Renal pelvis (tissue), 4 donors: ENCODE measurements around the gene KDM1B. TPM values are rescaled to one million over a fixed set of nuclear protein-coding genes. Genes with fewer than 3 reads are reported as not detected.
"Not testable (repeated sequence)": the region's sequence is repeated elsewhere in the genome, so short reads cannot be mapped to it uniquely, and the experiment has no call there.

Source experiments
- DNase-seq: peaks from one replicate; pipeline ENCODE4 v3.0.0-alpha.2; 2013
- polyA plus RNA-seq, 3 donors: library from polyadenylated mRNA; unstranded; fragments of 120-200 nt; gene quantifications; one replicate each; pipeline ENCODE4 v1.2.1, GENCODE V29; 2013; ENCODE audit not compliant: insufficient read length in 3 of 3

Gene KDM1B
- polyA plus RNA-seq, 3 donors: 18.5 to 19.4 (median 18.7) TPM

DNA sequence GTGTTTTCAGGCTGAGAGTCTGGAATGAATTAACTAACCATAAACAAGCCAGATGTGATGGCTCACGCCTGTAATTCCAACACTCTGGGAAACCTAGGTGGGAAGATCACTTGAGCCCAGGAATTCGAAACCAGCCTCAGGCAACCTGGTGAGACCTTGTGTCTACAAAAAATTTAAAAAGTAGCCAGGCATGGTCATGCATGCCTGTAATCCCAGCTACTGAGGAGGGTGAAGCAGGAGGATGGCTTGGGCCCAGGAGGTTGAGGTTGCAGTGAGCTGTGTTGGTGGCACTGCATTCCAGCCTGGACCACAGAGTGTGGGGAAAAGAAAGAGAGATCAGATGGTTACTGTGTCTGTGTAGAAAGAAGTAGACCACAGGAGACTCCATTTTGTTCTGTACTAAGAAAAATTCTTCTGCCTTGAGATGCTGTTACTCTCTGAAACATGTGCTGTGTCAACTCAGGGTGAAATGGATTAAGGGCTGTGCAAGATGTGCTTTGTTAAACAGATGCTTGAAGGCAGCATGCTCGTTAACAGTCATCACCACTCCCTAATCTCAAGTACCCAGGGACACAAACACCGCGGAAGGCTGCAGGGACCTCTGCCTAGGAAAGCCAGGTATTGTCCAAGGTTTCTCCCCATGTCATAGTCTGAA lies 71.4 kb downstream of the KDM1B start:
- not testable (repeated sequence) for DNase-seq

DNA sequence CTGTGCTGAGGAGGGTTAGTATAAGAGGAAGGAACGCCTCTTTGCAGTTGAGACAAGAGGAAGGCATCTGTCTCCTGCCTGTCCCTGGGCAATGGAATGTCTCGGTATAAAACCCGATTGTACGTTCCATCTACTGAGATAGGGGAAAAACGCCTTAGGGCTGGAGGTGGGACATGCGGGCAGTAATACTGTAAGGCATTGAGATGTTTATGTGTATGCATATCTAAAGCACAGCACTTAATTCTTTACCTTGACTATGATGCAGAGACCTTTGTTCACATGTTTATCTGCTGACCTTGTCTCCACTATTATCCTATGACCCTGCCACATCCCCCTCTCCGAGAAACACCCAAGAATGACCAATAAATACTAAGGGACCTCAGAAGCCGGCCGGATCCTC lies 71.9 kb downstream of the KDM1B start:
- DNase-seq: not testable (repeated sequence)

DNA sequence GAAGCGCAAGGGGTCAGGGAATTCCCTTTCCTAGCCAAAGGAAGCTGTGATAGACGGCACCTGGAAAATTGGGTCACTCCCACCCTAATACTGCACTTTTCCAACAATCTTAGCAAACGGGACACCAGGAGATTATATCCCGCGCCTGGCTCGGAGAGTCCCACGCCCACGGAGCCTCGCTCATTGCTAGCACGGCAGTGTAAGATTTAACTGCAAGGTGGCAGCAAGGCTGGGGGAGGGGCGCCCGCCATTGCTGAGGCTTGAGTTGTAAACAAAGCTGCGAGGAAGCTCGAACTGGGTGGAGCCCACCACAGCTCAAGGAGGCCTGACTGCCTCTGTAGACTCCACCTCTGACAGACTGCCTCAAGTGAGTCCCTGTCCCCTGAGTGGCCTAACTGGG lies 73.4 kb downstream of the KDM1B start:
- not testable (repeated sequence) for DNase-seq

DNA sequence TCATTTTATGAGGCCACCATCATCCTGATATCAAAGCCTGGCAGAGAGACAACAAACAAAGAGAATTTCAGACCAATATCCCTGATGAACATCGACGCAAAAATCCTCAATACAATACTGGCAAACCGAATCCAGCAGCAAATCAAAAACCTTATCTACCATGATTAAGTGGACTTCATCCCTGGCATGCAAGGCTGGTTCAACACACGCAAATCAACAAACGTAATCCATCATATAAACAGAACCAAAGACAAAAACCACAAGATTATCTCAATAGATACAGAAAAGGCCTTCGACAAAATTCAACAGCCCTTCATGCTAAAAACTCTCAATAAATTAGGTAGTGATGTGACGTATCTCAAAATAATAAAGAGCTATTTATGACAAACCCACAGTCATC lies 76.6 kb downstream of the KDM1B start:
- DNase-seq: not testable (repeated sequence)

- not testable (repeated sequence) for DNase-seq
Measured at GRCh38 chr6:18233770-18234169, 78.5 kb downstream of the KDM1B start.

DNA sequence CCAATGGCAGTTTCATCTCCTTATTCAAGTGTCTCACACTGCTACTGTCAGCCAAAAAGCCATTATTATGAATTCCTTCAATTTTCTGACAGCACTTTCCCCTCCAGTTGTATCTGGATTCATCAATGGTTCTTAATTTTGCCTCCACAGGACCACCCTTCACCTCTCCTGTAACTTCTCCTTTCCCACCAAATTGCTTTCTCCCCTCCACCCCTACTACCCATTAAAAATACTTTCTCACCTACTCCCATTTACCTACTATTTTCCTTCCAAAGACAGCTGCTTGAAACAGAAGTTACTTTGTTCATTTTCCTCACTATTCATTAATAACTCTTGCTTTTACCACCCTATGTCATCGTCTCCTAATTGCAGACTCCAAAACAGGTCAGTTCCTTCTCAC lies 79.3 kb downstream of the KDM1B start:
- DNase-seq: no peak

GRCh38 chr6:18235524-18235923 lies 80.3 kb downstream of the KDM1B start:
- no peak for DNase-seq

GRCh38 chr6:18237167-18237566 lies 81.9 kb downstream of the KDM1B start:
- DNase-seq: no peak

DNA sequence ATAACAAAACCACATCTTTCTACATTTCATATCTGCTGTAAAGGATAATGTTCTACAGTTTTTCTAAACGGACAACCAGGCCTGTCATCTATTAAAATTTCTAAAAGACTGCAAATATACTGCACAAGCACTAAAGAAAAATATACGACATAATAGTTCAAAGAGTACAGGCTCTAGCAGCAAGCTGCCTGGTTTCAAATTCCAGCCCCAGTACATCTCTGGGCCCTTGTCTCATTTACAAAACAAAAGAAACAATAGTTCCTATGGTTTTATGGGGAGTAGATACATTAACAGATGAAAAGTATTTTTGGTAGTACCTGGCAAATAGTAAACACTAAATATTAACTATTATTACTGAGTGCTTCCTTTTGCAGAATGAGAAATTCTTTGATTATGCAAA lies 85.0 kb downstream of the KDM1B start:
- DNase-seq: peak; percentile 28

- no peak for DNase-seq
Measured at GRCh38 chr6:18241208-18242038, 86.2 kb downstream of the KDM1B start.

GRCh38 chr6:18242062-18242851 lies 87.0 kb downstream of the KDM1B start:
- DNase-seq: no peak

DNA sequence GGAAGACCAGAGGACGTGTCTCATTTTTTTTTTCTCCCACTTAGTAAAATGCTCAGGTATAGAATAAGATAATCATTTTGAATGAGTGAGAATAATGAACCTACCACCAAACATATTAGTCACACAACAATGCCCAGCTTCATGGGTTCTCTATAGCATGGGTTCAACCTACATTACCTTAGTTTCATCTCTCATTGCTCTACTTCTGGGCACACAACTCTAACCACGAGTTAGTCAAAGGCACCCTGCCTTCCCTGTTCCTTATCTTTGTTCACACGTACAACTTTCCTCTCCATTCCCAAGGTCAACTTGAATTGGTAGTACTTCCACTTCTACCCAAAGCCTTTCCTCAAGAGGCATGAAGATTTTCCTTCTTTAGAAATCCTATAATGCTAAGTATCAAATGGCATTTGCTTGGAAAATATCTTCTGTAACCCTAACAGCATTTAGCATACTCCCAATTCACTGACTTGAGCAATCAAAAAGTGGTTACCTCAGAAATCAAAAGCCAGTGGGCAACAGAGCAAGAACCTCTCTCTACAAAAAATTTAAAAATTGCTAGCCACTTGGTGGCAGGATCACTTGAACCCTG lies 88.2 kb downstream of the KDM1B start:
- no peak for DNase-seq

DNA sequence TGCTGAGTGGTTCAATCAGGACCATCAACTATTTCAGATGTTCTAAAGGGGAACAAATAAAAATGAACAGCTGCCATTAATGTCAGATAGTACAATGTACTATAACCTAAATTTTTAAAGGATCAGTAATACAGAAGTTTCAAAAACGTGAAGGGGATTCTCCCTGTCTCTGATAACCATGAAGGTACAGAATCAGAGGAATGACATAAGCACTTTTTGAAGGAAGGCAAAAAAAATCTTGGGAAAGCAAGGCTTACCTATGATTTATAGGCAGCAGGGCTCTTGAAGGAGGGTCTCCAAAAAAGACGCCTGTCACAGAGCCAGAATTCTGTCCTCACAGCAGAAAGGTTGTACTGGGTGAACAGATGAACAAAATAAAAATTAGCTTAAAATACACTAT lies 89.0 kb downstream of the KDM1B start:
- DNase-seq: no peak

DNA sequence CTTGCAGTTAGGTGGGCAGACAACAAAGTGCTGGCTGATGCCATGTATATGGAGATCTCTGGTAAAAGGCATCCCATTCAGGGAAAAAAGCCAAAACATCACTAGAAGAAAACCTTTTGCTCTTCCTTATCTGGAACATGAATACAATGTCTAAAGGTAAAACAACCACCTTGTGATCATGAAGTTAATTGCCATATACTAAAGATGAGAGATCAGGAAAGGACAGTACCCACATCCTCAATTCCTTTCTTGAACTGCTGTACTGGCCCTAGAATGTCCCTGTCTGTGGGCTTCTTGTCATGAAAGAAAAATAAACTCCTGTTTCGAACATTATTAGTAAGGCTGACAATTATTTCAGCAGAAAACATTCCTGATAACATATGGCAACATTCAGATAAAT lies 89.9 kb downstream of the KDM1B start:
- DNase-seq: no peak

- no peak for DNase-seq
Measured at GRCh38 chr6:18245642-18246041, 90.4 kb downstream of the KDM1B start.

DNA sequence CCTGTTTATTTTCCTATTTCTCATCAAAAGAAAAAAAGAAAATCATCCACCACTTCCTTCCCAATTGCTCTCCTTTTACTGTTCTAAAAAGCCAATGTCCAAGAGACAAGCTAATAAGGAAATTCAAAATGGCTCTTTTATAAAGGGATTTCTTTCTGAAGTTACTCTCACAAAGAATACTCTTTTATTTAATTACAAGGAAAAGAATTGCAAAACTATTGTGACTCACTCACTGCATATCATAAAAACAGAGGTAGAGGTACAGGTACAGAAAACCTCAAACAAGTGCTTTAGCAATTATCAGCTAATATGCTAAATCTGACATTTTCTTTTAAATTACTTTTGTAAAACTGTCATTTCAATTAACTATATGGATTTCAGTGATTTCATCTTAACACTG lies 91.0 kb downstream of the KDM1B start:
- DNase-seq: no peak

DNA sequence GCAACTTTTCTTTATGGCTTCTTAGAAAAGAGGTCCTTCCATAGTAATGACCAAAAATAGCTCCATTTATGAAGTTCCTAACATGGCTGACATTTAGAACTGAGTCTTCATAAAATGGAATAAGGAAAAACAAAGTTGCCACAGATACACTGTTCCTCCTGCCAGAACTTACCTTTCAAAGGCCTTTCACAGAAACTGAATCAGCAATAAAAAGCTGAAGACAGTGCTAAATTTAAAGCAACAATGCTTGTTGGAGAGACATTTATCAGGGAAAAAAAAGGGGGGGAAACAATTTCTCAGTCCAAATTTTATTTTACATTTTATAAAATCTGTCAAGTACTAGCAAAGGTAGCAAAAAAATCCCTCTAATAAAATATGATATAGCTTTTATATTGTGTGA lies 91.8 kb downstream of the KDM1B start:
- no peak for DNase-seq

DNA sequence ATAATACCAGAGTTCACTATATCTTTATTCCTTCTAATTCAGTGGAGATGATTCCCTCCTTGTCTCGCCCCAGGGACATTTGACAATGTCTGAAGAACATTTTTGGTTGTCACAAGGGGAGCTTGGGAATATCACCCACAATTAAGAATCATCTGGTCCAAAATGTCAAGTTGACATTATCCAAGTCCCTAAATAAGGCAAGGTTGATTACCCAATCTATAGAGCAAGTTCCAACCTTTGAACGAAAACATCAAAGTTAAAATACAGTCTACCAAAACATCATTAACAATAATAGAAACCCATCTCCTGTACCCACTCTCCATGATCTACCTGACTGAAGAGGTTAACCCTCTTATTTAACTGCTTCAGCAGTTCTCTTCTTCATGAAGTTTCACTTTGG lies 93.5 kb downstream of the KDM1B start:
- no peak for DNase-seq

GRCh38 chr6:18249271-18249670 lies 94.0 kb downstream of the KDM1B start:
- no peak for DNase-seq

GRCh38 chr6:18253635-18254034 lies 98.4 kb downstream of the KDM1B start:
- no peak for DNase-seq

DNA sequence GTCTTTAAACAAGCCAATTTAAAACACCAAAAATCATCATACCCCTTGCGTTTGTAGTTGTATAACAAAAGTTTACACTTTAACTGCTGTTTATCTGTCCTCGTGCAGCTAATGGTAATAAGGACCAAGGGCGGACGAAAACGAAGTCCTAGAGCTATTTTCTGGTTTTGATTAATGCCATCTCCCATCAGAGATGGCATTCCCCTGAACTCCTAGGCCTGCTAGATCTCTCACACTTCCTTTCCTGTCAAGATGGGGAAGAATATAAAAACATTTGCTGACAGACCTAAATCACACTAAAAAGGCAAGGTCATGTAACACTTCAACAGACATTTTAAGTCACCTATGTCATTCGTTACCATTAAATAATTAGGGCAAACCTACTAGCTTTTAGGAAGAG lies 99.6 kb downstream of the KDM1B start:
- DNase-seq: no peak
